ENCODE data around the gene SOWAHC. TPM values are rescaled to one million over a fixed set of nuclear protein-coding genes. Genes with fewer than 3 reads are reported as not detected.
"Not testable (repeated sequence)": the region's sequence is repeated elsewhere in the genome, so short reads cannot be mapped to it uniquely, and the experiment has no call there.

The SOWAHC gene
- polyA plus RNA-seq = not detected

DNA sequence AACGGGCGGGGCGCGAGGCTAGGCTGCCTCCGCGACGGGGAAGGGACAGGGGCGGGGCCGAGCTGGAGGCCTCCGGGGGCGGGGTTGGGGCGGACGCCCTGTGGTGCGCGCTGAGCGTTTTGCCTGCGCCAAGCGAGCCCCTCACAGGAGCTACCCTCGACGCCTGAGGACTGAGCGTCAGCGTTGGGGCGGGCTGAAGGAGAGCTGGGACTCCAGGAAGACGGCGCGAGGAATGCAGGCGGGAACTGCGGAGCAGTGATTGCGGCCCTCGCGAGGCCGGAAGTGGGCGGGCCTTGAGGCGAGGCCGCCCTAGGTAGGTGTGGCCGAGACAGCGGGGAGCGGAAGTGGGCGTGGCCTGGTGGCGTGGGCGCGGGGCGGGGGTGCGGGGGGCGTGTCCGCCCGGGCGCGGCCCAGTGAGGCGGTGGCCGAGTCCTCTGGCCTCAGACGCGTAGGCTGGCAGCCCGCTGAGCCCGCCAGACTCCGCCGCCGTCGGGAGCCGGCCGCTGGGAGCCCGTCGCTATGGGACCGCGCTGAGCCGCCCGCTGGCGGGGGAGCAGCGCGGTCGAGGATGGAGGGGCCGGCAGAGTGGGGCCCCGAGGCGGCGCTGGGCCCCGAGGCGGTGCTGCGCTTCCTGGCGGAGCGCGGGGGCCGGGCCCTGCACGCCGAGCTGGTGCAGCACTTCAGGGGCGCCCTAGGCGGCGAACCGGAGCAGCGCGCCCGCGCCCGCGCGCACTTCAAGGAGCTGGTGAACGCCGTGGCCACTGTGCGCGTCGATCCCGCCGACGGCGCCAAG lies at the start of gene SOWAHC, which contains the start of gene SEPTIN10:
Gene SOWAHC (plus strand): TSS at position 443 of the 793 bp plus-strand sequence. CDS start 126 bp downstream, at position 569.
Gene SEPTIN10 (minus strand): TSS at position 45 of the 793 bp plus-strand sequence. CDS start 139 bp downstream, outside the sequence.
- Mint-ChIP-seq H3K9me3 (peaks cover 0 to 3% (median 2%) of the 10 kb centered on the region in 3 donors), H3K36me3 (peaks cover 2% of the 10 kb centered on the region), H3K27me3 (peaks cover 45% of the 10 kb centered on the region), H3K4me1 (peaks cover 6 to 7% (median 6%) of the 10 kb centered on the region in 3 donors), H3K27ac (peak within 1 kb of the TSS in 2 of 3 donors; percentile 35 to 73), H3K4me3 (peak within 1 kb of the TSS; percentile 71 to 81 (median 78))

DNA sequence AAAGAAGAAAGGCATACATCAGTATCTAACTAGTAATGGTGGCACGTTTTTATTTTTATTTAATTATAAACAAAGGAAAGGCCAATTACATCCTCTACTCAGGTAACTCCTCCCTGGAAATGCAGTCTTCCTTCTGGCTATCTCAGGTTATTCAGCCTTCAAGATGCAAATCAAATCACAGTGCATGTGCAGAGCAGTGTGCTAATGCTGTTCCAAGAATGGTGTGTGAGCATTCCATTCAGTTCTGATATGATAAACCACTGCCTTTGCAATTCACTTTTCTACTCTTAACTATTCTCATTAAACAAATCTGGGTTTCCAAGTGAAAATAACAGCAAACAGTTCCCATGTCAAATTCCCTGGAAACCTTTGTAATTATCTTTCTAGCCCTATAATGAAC lies 38.8 kb upstream of the SOWAHC start:
- H3K36me3 Mint-ChIP-seq = peaks cover 2% of the 10 kb centered on the region
- H3K4me3 Mint-ChIP-seq = no peak overlapping the region
- peaks cover 0 to 3% (median 0%) of the 10 kb centered on the region in 3 donors for H3K9me3 Mint-ChIP-seq

DNA sequence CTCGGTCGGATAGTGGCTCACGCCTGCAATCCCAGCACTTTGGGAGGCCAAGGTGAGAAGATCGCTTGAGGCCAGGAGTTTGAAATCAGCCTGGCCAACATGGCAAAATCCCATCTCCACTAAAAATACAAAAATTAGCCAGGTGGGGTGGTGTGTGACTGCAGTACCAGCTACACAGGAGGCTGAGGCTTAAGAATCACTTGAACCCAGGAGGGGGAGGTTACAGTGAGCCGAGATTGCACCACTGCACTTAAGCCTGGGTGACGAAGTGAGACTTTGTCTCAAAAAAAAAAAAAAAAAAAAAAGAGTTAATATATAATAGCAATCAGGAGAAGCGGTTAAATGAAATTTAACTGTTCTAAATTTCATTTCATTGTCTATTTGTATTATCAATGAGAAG lies 36.5 kb upstream of the SOWAHC start:
- not testable (repeated sequence) for H3K36me3 Mint-ChIP-seq, H3K27ac Mint-ChIP-seq, H3K4me1 Mint-ChIP-seq, H3K4me3 Mint-ChIP-seq, H3K27me3 Mint-ChIP-seq, H3K9me3 Mint-ChIP-seq

More for the DNA sequence above, 38.8 kb upstream of the SOWAHC start:
- H3K27ac Mint-ChIP-seq = no peak overlapping the region
- no peaks in the 10 kb centered on the region for H3K4me1 Mint-ChIP-seq
- peaks cover 6% of the 10 kb centered on the region for H3K27me3 Mint-ChIP-seq

GRCh38 chr2:109582928-109583895 lies 31.0 kb upstream of the SOWAHC start:
- H3K4me3 Mint-ChIP-seq = no peak overlapping the region
- peaks cover 0 to under 1% (median 0%) of the 10 kb centered on the region in 3 donors for H3K9me3 Mint-ChIP-seq
- H3K27me3 Mint-ChIP-seq = peaks cover 2% of the 10 kb centered on the region
- H3K36me3 Mint-ChIP-seq = peaks cover 3% of the 10 kb centered on the region
- H3K27ac Mint-ChIP-seq = no peak overlapping the region
- H3K4me1 Mint-ChIP-seq = no peaks in the 10 kb centered on the region

DNA sequence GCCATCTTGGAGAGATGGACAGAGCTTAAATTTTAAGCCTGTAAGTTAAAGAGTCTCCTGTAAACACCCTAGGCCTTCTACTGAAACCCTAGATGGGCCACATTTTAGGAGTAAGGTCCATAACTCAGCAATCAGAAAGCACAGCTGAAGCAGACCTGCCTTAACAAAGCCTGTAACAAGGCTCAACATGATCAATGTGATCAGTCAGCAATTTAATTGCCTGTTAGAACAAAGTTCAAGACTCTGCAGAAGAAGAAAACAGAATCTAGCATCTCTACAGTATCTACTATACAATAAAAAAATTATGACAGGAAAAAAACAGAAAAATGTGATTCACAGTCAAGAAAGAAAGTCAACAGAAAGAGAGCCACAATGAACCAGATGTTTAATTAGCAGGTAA lies 27.5 kb upstream of the SOWAHC start:
- Mint-ChIP-seq H3K36me3 (peaks cover 2% of the 10 kb centered on the region), H3K27ac (no peak overlapping the region), H3K9me3 (no peaks in the 10 kb centered on the region), H3K27me3 (peaks cover 2% of the 10 kb centered on the region), H3K4me1 (no peaks in the 10 kb centered on the region), H3K4me3 (no peak overlapping the region)

GRCh38 chr2:109591206-109591605 lies 23.0 kb upstream of the SOWAHC start:
- Mint-ChIP-seq H3K27me3 (no peaks in the 10 kb centered on the region), H3K27ac (no peak overlapping the region), H3K36me3 (no peaks in the 10 kb centered on the region), H3K9me3 (no peaks in the 10 kb centered on the region), H3K4me1 (no peaks in the 10 kb centered on the region), H3K4me3 (no peak overlapping the region)

GRCh38 chr2:109592905-109593304 lies 21.3 kb upstream of the SOWAHC start:
- Mint-ChIP-seq H3K4me3 (no peak overlapping the region), H3K36me3 (no peaks in the 10 kb centered on the region), H3K27ac (no peak overlapping the region), H3K27me3 (no peaks in the 10 kb centered on the region), H3K9me3 (no peaks in the 10 kb centered on the region), H3K4me1 (no peaks in the 10 kb centered on the region)

- no peaks in the 10 kb centered on the region for H3K9me3 Mint-ChIP-seq
Observed at GRCh38 chr2:109594246-109594885, 19.8 kb upstream of the SOWAHC start.

DNA sequence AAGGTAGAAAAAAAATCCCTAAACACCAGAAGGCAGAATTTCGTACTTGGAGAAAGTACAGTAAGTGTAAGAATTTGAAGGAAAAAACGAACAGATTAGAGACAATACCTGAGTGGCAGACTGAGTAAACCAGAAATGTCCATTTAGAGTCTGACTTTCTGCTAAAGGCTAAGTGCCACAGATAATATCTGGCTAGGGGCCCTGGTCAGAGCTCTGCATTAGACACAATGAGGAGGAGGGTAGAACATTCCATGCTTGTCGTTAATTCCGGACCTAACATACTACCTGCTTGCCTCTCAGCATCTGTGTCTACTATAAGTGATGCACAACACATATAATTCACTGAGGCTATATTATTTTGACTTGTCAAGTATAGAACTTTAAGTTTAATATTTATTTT lies 18.5 kb upstream of the SOWAHC start:
- Mint-ChIP-seq H3K4me3 (no peak overlapping the region), H3K36me3 (no peaks in the 10 kb centered on the region), H3K27ac (no peak overlapping the region), H3K9me3 (no peaks in the 10 kb centered on the region), H3K27me3 (no peaks in the 10 kb centered on the region), H3K4me1 (no peaks in the 10 kb centered on the region)

More at GRCh38 chr2:109594246-109594885, 19.8 kb upstream of the SOWAHC start:
- Mint-ChIP-seq H3K36me3 (no peaks in the 10 kb centered on the region), H3K4me3 (no peak overlapping the region), H3K27ac (no peak overlapping the region), H3K27me3 (no peaks in the 10 kb centered on the region), H3K4me1 (no peaks in the 10 kb centered on the region)

DNA sequence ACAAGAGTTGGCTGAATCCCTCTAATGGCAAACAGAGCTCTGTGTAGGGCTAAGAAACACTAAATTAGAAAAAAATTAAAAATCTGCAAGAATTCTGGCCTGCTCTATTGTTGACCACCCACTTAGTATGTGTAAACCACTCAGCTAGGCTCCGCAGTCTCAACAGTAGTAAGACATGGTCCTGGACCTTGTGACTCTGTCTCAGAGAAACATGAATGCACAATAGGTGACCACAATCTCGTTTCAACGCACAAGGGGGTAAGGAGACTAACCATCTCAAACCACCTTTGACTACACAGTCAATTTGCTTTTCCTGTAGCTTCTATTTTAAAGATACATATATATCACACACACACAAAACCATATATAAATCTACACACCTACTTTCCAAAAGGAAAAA lies 16.9 kb upstream of the SOWAHC start:
- Mint-ChIP-seq H3K4me1 (no peaks in the 10 kb centered on the region), H3K9me3 (no peaks in the 10 kb centered on the region), H3K27ac (no peak overlapping the region), H3K27me3 (no peaks in the 10 kb centered on the region), H3K4me3 (no peak overlapping the region), H3K36me3 (no peaks in the 10 kb centered on the region)

DNA sequence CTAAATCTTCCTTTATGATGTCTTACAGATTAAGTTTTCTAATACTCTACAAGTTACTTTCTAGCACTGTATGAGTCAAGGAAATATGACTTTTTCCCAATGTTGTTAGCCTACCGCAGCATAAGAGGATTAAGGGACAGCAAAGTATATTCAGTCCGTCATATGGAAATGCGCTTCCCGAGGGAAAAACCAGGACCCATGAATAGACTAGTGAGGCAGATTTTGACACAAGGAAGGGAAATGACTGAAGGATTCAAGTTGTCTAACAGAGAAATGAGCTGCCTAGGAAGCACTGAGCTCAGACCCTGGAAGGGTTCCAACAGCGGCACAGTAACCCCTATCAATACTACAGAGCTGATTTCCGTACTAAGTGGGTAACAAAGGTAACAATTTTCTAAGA lies 12.4 kb upstream of the SOWAHC start:
- H3K27me3 Mint-ChIP-seq = peaks cover 7% of the 10 kb centered on the region
- no peaks in the 10 kb centered on the region for H3K9me3 Mint-ChIP-seq
- H3K36me3 Mint-ChIP-seq = no peaks in the 10 kb centered on the region
- H3K27ac Mint-ChIP-seq = no peak overlapping the region
- no peaks in the 10 kb centered on the region for H3K4me1 Mint-ChIP-seq
- H3K4me3 Mint-ChIP-seq = no peak overlapping the region

DNA sequence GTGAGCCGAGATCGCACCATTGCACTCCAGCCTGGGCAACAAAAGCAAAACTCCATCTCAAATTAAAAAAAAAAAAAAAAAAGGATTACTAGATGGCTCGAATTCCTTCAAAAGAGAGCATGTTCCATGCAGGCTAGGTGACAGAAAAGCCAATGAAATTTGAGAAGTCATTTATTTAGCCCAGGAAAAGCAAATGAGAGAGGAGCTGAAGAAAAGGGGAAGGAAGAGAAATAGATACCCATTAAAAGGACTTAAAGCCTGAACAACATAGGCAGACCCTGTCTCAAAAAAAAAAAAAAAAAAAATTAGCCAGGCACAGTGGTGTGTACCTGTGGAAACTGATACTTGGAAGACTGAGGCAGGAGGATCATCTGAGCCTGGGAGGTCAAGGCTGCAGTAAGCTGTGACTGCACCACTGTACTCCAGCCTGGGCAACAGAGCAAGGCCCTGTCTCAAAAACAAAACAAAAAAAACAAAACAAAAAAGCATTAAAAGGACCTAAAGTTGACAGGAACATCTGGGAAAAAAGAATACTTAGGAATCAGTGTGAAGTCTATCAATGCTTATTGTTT lies 11.5 kb upstream of the SOWAHC start:
- Mint-ChIP-seq H3K36me3 (no peaks in the 10 kb centered on the region), H3K4me3 (no peak overlapping the region), H3K27me3 (peaks cover 8% of the 10 kb centered on the region), H3K4me1 (no peaks in the 10 kb centered on the region), H3K9me3 (no peaks in the 10 kb centered on the region), H3K27ac (peak overlapping the region in 1 of 3 donors; percentile 48)

DNA sequence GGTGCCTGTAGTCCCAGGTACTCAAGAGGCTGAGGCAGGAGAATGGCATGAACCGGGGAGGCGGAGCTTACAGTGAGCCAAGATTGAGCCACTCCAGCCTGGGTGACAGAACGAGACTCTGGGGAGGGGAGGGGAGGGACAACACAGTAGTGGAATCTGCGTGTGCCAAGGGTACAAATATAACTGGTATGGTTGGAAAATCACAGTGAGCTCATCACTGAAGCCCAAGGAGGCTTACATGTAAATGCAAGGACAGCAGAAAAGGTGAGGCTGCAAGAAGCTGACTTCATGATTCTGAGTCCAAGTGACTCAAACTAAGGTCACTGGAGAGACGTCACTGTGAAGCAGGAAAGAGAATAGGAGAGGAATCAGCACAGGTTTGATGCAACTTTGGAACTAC lies 9.6 kb upstream of the SOWAHC start:
- H3K27ac Mint-ChIP-seq = no peak overlapping the region
- no peak overlapping the region for H3K4me3 Mint-ChIP-seq
- peaks cover 20% of the 10 kb centered on the region for H3K27me3 Mint-ChIP-seq
- no peaks in the 10 kb centered on the region for H3K4me1 Mint-ChIP-seq
- H3K36me3 Mint-ChIP-seq = no peaks in the 10 kb centered on the region
- H3K9me3 Mint-ChIP-seq = peaks cover 0 to 1% (median 0%) of the 10 kb centered on the region in 3 donors

DNA sequence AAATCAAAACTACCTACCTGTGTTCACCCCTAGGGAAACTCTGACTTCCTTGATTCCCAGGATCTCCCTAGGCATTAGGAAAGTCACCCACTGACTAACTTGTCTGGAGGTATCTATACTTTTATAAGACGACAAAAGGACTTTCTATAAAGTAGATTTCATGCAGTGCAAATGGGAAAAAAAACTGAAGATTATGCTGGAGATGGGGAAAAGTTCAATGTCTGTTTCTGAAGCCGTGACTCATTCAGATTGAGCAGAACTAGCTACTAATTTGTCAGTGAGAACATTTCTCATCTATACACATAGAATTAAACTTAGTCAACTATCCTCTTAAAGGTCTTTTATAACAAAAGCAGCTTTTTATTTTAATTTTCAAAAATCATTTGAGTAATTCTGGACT lies 6.4 kb upstream of the SOWAHC start:
- no peaks in the 10 kb centered on the region for H3K36me3 Mint-ChIP-seq
- H3K27me3 Mint-ChIP-seq = peaks cover 42% of the 10 kb centered on the region
- peaks cover 0 to 2% (median 2%) of the 10 kb centered on the region in 3 donors for H3K9me3 Mint-ChIP-seq
- peaks cover under 1 to 3% (median 2%) of the 10 kb centered on the region in 3 donors for H3K4me1 Mint-ChIP-seq
- no peak overlapping the region for H3K4me3 Mint-ChIP-seq
- H3K27ac Mint-ChIP-seq = no peak overlapping the region

Measured in IgD-negative memory B cell (primary cell).